ENCODE data around the gene DAB1.

Gene DAB1

GRCh38 chr1:56986397-56986796 is 437.5 kb downstream of the DAB1 start:
- Histone ChIP-seq H3K27me3 (ENCODE audit: control insufficient read depth, insufficient read depth, low read length) (no peaks in the 10 kb centered on the region), H3K9me3 (ENCODE audit: control insufficient read depth, low read length) (no peaks in the 10 kb centered on the region), H3K27ac (no peak overlapping the region), H3K9ac (no peak overlapping the region), H3K79me2 (no peaks in the 10 kb centered on the region), H3K4me2 (ENCODE audit: low read length) (no peak overlapping the region), H3K4me3 (ENCODE audit: low read depth, low read length) (no peak overlapping the region), H3K36me3 (ENCODE audit: control insufficient read depth, insufficient read depth, low read length) (no peaks in the 10 kb centered on the region), H2AFZ (no peak overlapping the region), H3K4me1 (no peaks in the 10 kb centered on the region)
- no peak for TF ChIP-seq CTCF (IDR thresholded peaks at IDR 0.05)

GRCh38 chr1:56985857-56986256 is 438.0 kb downstream of the DAB1 start:
- no peaks in the 10 kb centered on the region for H3K79me2 ChIP-seq
- H3K27me3 ChIP-seq (ENCODE audit: control insufficient read depth, insufficient read depth, low read length), result no peaks in the 10 kb centered on the region
- H3K27ac ChIP-seq, result no peak overlapping the region
- no peaks in the 10 kb centered on the region for H3K9me3 ChIP-seq (ENCODE audit: control insufficient read depth, low read length)
- H3K9ac ChIP-seq, result no peak overlapping the region
- no peak overlapping the region for H3K4me3 ChIP-seq (ENCODE audit: low read depth, low read length)
- TF ChIP-seq CTCF (IDR thresholded peaks at IDR 0.05), result no peak
- H3K4me1 ChIP-seq, result no peaks in the 10 kb centered on the region
- H2AFZ ChIP-seq, result no peak overlapping the region
- H3K4me2 ChIP-seq (ENCODE audit: low read length), result no peak overlapping the region
- no peaks in the 10 kb centered on the region for H3K36me3 ChIP-seq (ENCODE audit: control insufficient read depth, insufficient read depth, low read length)

GRCh38 chr1:56983484-56983883 is 440.4 kb downstream of the DAB1 start:
- Histone ChIP-seq H3K9ac (no peak overlapping the region), H3K36me3 (ENCODE audit: control insufficient read depth, insufficient read depth, low read length) (no peaks in the 10 kb centered on the region), H3K9me3 (ENCODE audit: control insufficient read depth, low read length) (no peaks in the 10 kb centered on the region), H3K4me2 (ENCODE audit: low read length) (no peak overlapping the region), H3K4me1 (no peaks in the 10 kb centered on the region), H3K79me2 (no peaks in the 10 kb centered on the region), H3K27me3 (ENCODE audit: control insufficient read depth, insufficient read depth, low read length) (no peaks in the 10 kb centered on the region), H3K27ac (no peak overlapping the region), H2AFZ (no peak overlapping the region), H3K4me3 (ENCODE audit: low read depth, low read length) (no peak overlapping the region)
- TF ChIP-seq CTCF (IDR thresholded peaks at IDR 0.05), result no peak

GRCh38 chr1:56979986-56980755 is 443.7 kb downstream of the DAB1 start:
- TF ChIP-seq CTCF (IDR thresholded peaks at IDR 0.05), result no peak
- H3K27me3 ChIP-seq (ENCODE audit: control insufficient read depth, insufficient read depth, low read length), result no peaks in the 10 kb centered on the region
- H3K9me3 ChIP-seq (ENCODE audit: control insufficient read depth, low read length), result no peaks in the 10 kb centered on the region
- no peaks in the 10 kb centered on the region for H3K36me3 ChIP-seq (ENCODE audit: control insufficient read depth, insufficient read depth, low read length)
- no peak overlapping the region for H3K4me2 ChIP-seq (ENCODE audit: low read length)
- no peak overlapping the region for H3K4me3 ChIP-seq (ENCODE audit: low read depth, low read length)
- no peak overlapping the region for H2AFZ ChIP-seq
- no peaks in the 10 kb centered on the region for H3K79me2 ChIP-seq
- H3K4me1 ChIP-seq, result no peaks in the 10 kb centered on the region
- no peak overlapping the region for H3K9ac ChIP-seq
- H3K27ac ChIP-seq, result no peak overlapping the region

GRCh38 chr1:56978819-56979218 is 445.0 kb downstream of the DAB1 start:
- no peaks in the 10 kb centered on the region for H3K9me3 ChIP-seq (ENCODE audit: control insufficient read depth, low read length)
- no peaks in the 10 kb centered on the region for H3K27me3 ChIP-seq (ENCODE audit: control insufficient read depth, insufficient read depth, low read length)
- H3K4me2 ChIP-seq (ENCODE audit: low read length), result no peak overlapping the region
- H2AFZ ChIP-seq, result no peak overlapping the region
- TF ChIP-seq CTCF (IDR thresholded peaks at IDR 0.05), result no peak
- H3K27ac ChIP-seq, result no peak overlapping the region
- H3K36me3 ChIP-seq (ENCODE audit: control insufficient read depth, insufficient read depth, low read length), result no peaks in the 10 kb centered on the region
- H3K4me3 ChIP-seq (ENCODE audit: low read depth, low read length), result no peak overlapping the region
- no peak overlapping the region for H3K9ac ChIP-seq
- H3K4me1 ChIP-seq, result no peaks in the 10 kb centered on the region
- no peaks in the 10 kb centered on the region for H3K79me2 ChIP-seq
